ENCODE data around the gene BLID.

- no peak for TF ChIP-seq POLR2A (IDR thresholded peaks at IDR 0.05)
- no peak for TF ChIP-seq POLR2AphosphoS5 (IDR thresholded peaks at IDR 0.05)
- TF ChIP-seq CTCF (IDR thresholded peaks at IDR 0.05) = no peak
Measured at GRCh38 chr11:122120096-122120495, 4.1 kb upstream of the BLID start.

Measured in prostate gland (tissue), 2 donors.